Activated T-cell treated with anti-CD3 and anti-CD28 coated beads, Interleukin-2, amount 50 U/mL, for 72 hours (primary cell): ENCODE measurements around the gene ADGRD1. TPM values are rescaled to one million over a fixed set of nuclear protein-coding genes. Genes with fewer than 3 reads are reported as not detected.
"Not testable (repeated sequence)": the region's sequence is repeated elsewhere in the genome, so short reads cannot be mapped to it uniquely, and the experiment has no call there.

Experiments
- ATAC-seq, 2 donors: fragments of 150-1000 bp; cut with Tn5 transposase; replicated peaks in 1 of 2; 2 replicates each; pipeline ENCODE4 v1.10.0; 2021; ENCODE audit warnings: moderate library complexity in 2 of 2, mild to moderate bottlenecking in 1 of 2
- DNase-seq, 2 donors: peaks; one replicate each; pipeline ENCODE4 v3.0.0; 2021 to 2022; ENCODE audit warnings: mixed read lengths in 1 of 2
- H3K27ac Mint-ChIP-seq: one replicate; pipeline ENCODE4 v1.8.0; 2022; ENCODE audit warnings: mild to moderate bottlenecking, moderate library complexity, mixed read lengths
- H3K27me3 Mint-ChIP-seq: one replicate; pipeline ENCODE4 v1.8.0; 2022; ENCODE audit warnings: low read depth, mixed read lengths
- H3K36me3 Mint-ChIP-seq, 2 donors: one replicate each; pipeline ENCODE4 v1.8.0; 2022; ENCODE audit warnings: mixed read lengths in 2 of 2, mild to moderate bottlenecking in 1 of 2; ENCODE audit not compliant: insufficient read depth in 2 of 2
- H3K4me1 Mint-ChIP-seq: one replicate; pipeline ENCODE4 v1.8.0; 2022; ENCODE audit warnings: low read depth, mixed read lengths
- H3K4me3 Mint-ChIP-seq, 2 donors: one replicate each; pipeline ENCODE4 v1.8.0; 2022; ENCODE audit warnings: mild to moderate bottlenecking in 2 of 2, mixed read lengths in 2 of 2, moderate library complexity in 2 of 2
- H3K9me3 Mint-ChIP-seq, 2 donors: one replicate each; pipeline ENCODE4 v1.8.0; 2022; ENCODE audit warnings: mixed read lengths in 2 of 2
- total RNA-seq, 2 donors: library from RNA; stranded (reverse); gene quantifications; one replicate each; pipeline ENCODE4 v1.2.3, GENCODE V29; 2022

The ADGRD1 gene
- total RNA-seq, 2 donors from 2014 or later = 2.0 to 2.5 TPM

DNA sequence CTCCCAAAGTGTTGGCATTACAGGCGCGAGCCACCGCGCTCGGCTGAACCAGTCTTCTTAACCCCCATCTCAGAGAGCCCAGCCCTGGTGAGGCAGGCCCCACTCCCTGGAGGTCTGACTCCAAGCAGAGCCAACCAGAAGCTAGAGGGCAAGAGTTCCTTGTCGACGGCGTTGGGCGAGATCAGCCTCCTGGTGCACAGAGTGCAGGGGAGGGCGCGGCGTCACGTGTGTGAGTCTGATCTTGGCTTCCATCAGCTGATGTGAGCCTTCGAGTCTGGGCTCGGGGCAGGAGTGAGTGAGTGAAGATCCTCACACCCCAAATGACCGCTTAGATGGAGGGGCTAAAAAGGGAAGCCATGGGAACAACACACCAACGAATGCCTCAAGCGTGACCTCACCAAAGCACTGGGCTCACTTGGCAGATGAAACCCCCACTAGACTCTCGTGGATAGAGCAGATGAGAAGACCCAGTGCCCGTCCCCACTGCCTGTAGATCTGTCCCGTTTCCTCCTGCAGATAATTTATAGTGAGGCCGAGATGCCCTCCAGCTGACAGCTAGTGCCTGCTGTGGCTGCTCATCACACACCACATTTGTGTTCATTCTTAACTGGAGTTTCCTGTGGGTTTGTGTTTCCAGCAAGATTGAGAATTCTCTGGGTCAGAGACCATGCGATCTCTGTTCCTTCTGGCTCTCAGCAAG, 28.6 kb upstream of the ADGRD1 start:
- H3K27ac Mint-ChIP-seq = no peak overlapping the region
- no peaks in the 10 kb centered on the region for H3K36me3 Mint-ChIP-seq
- DNase-seq (no peak), ATAC-seq (no peak)
- no peaks in the 10 kb centered on the region for H3K4me1 Mint-ChIP-seq
- H3K27me3 Mint-ChIP-seq = peaks cover 57% of the 10 kb centered on the region
- H3K9me3 Mint-ChIP-seq = no peaks in the 10 kb centered on the region
- no peak overlapping the region for H3K4me3 Mint-ChIP-seq

DNA sequence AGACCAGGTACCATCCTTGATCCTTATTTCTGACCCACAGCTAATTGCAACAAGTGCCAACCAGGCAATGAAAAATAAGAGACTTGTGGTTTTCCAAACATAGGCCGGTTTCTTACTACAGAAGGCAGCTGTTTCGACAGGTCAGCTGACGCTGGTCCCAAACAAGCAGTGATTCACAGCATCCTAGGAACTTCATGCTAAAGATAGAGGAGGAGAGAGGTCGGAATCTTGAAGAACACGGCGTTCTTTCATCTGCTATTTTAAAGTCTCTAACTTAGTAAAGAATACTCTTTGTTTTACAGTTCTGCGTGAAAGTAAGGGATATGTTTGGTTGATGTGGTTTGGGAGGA, 28.1 kb upstream of the ADGRD1 start:
- H3K27ac Mint-ChIP-seq = no peak overlapping the region
- no peaks in the 10 kb centered on the region for H3K9me3 Mint-ChIP-seq
- H3K36me3 Mint-ChIP-seq = no peaks in the 10 kb centered on the region
- ATAC-seq = no peak
- peaks cover 52% of the 10 kb centered on the region for H3K27me3 Mint-ChIP-seq
- no peak for DNase-seq
- H3K4me1 Mint-ChIP-seq = no peaks in the 10 kb centered on the region
- H3K4me3 Mint-ChIP-seq = no peak overlapping the region

DNA sequence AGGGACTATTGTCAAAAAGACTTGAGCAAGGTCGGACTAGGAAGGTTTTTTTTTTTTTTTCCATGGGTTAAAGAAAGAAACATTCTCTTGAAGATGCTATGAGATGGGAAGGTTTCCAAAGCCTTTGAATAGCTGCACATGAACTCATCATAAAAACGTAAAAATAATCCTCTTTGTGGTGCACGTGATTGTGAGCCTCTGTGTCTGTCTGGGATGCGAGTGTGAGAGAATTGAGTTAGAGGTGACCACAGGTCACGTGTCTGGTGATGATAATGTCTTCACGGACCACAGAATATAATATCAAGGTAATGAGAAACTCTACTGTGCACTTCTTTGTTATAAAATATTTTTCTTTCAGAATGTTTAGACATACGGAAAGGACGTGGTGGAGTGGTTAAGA, 24.3 kb upstream of the ADGRD1 start:
- no peaks in the 10 kb centered on the region for H3K4me1 Mint-ChIP-seq
- no peak overlapping the region for H3K4me3 Mint-ChIP-seq
- H3K36me3 Mint-ChIP-seq = no peaks in the 10 kb centered on the region
- DNase-seq (no peak), ATAC-seq (no peak)
- H3K9me3 Mint-ChIP-seq = no peaks in the 10 kb centered on the region
- H3K27ac Mint-ChIP-seq = no peak overlapping the region
- H3K27me3 Mint-ChIP-seq = peaks cover 55% of the 10 kb centered on the region

DNA sequence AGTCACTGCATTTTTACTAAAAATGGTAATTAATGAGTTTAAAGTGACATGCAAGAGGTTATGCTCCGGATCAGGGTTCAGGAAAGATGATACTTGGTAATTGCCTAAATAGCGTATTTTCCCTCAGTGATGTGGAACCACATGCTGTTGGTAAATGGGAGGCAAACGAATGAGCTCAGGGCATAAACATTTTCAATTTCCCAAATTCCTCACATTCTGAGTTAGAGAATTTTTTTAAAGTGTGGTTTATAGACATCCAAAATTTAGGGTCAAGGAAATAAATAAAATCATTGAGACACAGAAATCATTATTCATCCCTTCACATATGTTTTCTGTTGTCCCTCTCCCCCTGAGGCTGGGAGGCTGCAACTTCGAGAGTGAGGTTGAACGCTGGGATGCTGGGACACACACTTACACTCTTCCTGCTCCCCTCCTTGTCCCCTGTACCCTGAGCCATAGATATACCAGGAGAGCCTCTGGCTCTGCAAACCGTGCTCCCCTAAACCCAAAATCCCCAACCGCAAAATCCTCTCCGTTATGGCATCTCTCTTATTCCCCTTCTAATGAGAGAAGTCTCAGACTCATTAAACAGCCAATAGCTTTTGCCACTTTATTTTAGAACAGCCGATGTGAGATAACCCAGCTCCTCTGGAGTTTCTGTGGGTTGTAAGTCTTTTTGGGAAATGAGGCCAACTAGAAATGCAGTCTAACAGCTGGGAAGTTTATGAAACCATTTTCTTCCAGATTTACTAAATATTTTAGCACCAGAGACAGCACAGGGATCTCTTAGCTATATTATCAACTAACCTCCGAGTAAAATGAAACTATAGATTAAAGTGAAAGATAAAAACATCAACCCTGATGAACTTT, 21.4 kb upstream of the ADGRD1 start:
- Mint-ChIP-seq H3K36me3 (no peaks in the 10 kb centered on the region), H3K9me3 (peaks cover 0 to 2% of the 10 kb centered on the region in 2 donors), H3K27ac (no peak overlapping the region), H3K4me3 (no peak overlapping the region), H3K4me1 (no peaks in the 10 kb centered on the region), H3K27me3 (peaks cover 50% of the 10 kb centered on the region)
- DNase-seq (no peak), ATAC-seq (no peak)

DNA sequence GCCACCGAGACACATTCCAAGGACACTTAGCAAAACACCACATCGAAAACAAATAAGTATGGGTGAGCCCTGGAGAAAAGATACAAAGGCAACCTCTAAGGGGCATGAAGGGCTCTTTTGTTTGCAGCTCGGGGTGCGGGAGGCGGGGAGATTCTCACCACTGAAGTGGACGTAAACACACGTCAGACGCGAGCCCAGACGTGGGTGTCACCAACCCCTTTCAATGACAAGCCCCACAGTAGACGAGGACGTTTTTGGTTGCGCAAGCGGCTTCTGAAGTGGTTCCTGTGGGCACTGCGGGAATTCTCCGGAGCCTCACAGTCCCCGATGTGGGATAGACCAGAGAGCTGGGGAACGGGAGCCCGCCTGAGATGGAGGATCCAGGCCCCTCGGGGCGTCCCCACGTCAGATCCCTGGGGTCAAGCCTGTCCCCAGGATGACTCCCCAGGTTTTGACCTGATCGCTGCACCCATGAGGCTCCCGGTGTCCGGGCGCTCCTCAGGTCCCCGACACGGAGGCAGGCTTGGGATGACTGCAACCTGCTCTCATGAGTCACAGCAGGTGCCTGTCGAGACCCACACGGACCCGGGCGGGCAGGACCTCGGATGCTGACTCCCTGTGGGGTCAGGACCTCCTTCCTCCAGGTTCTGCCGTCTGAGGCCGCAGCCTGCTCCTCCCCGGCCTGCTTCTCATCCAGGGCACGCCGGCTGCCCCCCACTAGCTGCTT, 20.3 kb upstream of the ADGRD1 start:
- Mint-ChIP-seq H3K36me3 (no peaks in the 10 kb centered on the region), H3K9me3 (peaks cover 0 to 2% of the 10 kb centered on the region in 2 donors), H3K27ac (no peak overlapping the region), H3K4me1 (no peaks in the 10 kb centered on the region), H3K27me3 (peaks cover 45% of the 10 kb centered on the region), H3K4me3 (no peak overlapping the region)
- ATAC-seq (no peak), DNase-seq (no peak)

DNA sequence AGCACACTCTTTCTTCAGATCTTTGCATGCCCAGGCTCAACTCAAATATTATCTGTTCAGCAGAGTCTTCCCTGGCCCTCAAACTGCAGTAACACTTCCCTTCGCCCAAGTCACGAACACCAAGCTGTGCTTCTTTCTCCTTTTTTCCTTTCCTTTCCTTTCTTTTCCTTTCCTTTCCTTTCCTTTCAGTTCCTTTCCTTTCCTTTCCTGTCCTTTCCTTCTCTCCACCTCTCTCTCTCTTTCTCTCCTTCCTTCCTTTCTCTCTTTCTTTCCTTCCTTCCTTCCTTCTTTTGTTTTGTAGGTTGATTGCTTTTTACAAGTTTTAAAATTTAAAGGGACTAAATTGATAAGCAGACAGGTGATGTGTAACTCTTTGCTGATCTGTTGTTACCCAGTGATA, 19.0 kb upstream of the ADGRD1 start:
- Mint-ChIP-seq H3K27me3 (peaks cover 34% of the 10 kb centered on the region), H3K4me3 (no peak overlapping the region), H3K36me3 (peaks cover 1 to 2% of the 10 kb centered on the region in 2 donors), H3K9me3 (peaks cover 2% of the 10 kb centered on the region in 2 donors), H3K4me1 (no peaks in the 10 kb centered on the region), H3K27ac (no peak overlapping the region)
- DNase-seq = no peak
- no peak for ATAC-seq

DNA sequence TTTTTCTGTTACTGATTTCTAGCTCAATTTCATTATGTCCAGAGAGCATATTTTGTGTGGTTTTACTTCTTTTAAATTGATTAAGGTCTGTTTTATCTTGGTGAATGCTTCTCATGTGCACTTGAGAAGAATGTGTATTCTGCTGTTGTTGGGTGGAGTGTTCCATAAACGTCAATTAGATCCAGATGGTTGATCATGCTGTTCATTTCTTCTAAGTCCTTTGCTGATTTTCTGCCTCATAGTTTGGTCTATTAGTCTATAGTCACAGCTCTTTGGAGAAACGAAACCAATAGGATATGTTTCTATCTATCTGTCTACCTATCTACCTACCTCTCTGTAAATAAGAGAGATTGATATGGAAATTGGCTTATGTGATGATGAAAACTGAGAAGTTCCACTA, 17.1 kb upstream of the ADGRD1 start:
- Mint-ChIP-seq H3K4me3 (no peak overlapping the region), H3K4me1 (no peaks in the 10 kb centered on the region), H3K36me3 (peaks cover 1 to 2% of the 10 kb centered on the region in 2 donors), H3K9me3 (peaks cover 4 to 6% of the 10 kb centered on the region in 2 donors), H3K27me3 (peaks cover 35% of the 10 kb centered on the region), H3K27ac (no peak overlapping the region)
- ATAC-seq (no peak), DNase-seq (no peak)

DNA sequence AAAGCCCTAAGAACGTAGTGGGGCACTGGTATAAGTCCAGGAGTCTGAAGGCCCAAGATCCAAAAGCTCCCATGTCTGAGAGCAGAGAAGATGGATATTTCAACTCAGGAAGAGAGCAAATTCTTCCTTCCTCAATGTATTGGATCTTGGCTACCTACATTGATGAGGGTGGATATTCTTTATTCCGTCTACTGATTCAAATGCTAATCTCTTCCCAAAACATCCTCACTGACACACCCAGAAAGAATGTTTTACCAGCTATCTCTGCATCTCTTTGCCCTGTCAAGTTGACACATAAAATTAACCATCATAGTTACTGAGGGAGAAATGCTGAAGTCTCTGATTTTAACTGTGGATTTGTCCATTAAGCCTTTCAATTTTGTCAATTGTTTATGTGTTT, 16.6 kb upstream of the ADGRD1 start:
- Mint-ChIP-seq H3K27me3 (peaks cover 32% of the 10 kb centered on the region), H3K27ac (no peak overlapping the region), H3K9me3 (peaks cover 4 to 6% of the 10 kb centered on the region in 2 donors), H3K4me3 (no peak overlapping the region), H3K36me3 (peaks cover 1 to 2% of the 10 kb centered on the region in 2 donors), H3K4me1 (no peaks in the 10 kb centered on the region)
- ATAC-seq (no peak), DNase-seq (no peak)

DNA sequence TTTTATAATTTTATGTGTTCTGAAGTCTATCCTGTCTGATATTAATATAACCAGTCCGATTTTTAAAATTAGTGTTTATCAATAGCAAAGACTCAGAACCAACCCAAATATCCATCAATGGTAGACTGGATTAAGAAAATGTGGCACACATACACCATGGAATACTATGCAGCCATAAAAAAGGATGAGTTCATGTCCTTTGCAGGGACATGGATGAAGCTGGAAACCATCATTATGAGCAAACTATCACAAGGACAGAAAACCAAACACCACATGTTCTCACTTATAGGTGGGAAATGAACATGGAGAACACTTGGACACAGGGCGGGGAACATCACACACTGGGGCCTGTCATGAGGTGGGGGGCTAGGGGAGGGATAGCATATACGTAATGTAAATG, 16.2 kb upstream of the ADGRD1 start:
- H3K36me3 Mint-ChIP-seq, H3K27ac Mint-ChIP-seq: not testable (repeated sequence)

DNA sequence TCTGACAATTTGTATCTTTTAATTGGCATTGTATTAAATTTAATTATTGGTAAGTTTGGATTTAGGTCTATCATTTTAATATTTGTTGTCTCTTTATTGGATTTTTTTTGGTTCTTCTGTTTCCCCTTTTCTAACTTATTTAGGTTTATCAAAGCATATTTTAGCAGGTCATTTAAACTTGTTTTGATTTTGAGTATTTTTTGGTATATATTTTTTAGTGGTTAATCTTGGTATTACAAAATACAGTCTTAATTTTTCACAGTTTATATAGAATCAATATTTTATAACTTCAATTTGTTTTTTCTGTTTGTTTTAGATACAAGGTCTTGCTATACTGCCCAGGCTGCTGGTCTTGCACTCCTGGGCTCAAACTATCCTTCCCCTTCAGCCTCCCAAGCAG, 15.5 kb upstream of the ADGRD1 start:
- Mint-ChIP-seq H3K4me3 (no peak overlapping the region), H3K36me3 (peaks cover 1 to 2% of the 10 kb centered on the region in 2 donors), H3K27me3 (peaks cover 23% of the 10 kb centered on the region), H3K9me3 (peaks cover 4 to 6% of the 10 kb centered on the region in 2 donors), H3K27ac (no peak overlapping the region), H3K4me1 (no peaks in the 10 kb centered on the region)
- no peak for DNase-seq
- ATAC-seq = no peak

More for the DNA sequence above, 16.2 kb upstream of the ADGRD1 start:
- peaks cover 27% of the 10 kb centered on the region for H3K27me3 Mint-ChIP-seq
- not testable (repeated sequence) for H3K9me3 Mint-ChIP-seq, H3K4me1 Mint-ChIP-seq, ATAC-seq, DNase-seq, H3K4me3 Mint-ChIP-seq

DNA sequence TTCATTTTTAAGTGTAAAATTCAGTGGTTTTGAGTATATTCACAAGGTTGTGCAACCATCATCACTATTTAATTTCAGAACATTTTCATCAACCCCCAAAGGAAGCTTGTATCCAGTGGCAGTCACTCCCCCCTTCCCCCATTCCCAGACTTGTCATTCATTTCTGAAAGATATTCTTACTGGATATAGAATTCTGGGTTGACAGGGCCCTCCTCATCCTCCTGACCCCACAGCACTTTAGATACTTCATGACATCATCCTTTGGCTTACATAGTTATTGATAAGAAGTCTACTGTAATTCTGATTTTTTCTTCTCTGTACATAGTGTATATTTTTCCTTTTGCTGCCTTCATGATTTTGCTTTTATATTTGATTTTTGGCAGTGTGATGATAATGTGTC, 8.8 kb upstream of the ADGRD1 start:
- Mint-ChIP-seq H3K4me1 (no peaks in the 10 kb centered on the region), H3K9me3 (peaks cover 14 to 15% of the 10 kb centered on the region in 2 donors), H3K36me3 (peaks cover 13 to 15% of the 10 kb centered on the region in 2 donors), H3K4me3 (no peak overlapping the region), H3K27me3 (peaks cover 29% of the 10 kb centered on the region), H3K27ac (no peak overlapping the region)
- DNase-seq = no peak
- ATAC-seq = no peak

DNA sequence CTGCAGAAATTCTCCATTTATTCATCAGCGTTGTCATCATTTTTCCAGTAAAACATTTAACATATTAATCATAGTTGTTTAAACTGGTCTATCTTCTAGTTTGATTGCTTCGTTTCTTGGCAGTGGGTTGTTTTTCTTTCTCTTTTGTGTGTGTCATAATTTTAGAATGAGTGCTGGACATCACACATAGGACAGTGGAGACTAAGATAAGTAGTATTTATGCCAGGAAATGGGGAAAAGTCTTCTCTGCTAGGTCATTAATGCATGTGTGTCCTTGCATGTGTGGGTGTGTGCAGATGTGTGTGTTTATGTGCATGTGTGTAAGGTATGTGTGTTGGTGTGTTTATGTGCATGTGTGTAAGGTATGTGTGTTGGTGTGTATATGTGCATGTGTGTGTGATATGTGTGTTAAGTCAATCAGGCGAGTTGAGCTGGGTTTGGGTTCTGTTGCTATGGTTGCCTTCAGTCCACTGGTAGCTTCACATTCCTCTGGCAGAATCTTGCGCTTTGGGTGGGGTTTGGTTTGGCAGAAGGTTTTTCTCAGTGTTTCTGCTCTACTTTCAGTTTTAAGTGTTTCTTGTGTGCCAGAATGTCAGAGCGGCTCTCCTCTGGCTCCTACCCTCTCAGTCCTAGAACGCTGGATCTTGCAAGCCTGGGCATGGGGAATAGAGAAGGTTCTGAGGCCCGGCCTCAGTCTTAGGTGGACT, 7.8 kb upstream of the ADGRD1 start:
- Mint-ChIP-seq H3K4me1 (no peaks in the 10 kb centered on the region), H3K27me3 (peaks cover 22% of the 10 kb centered on the region), H3K27ac (no peak overlapping the region), H3K9me3 (peaks cover 11 to 13% of the 10 kb centered on the region in 2 donors), H3K4me3 (no peak overlapping the region), H3K36me3 (peaks cover 13 to 15% of the 10 kb centered on the region in 2 donors)
- DNase-seq = no peak
- no peak for ATAC-seq
